ENCODE results near the gene ARSG.
"Not testable (repeated sequence)": the region's sequence is repeated elsewhere in the genome, so short reads cannot be mapped to it uniquely, and the experiment has no call there.

ARSG gene

DNA sequence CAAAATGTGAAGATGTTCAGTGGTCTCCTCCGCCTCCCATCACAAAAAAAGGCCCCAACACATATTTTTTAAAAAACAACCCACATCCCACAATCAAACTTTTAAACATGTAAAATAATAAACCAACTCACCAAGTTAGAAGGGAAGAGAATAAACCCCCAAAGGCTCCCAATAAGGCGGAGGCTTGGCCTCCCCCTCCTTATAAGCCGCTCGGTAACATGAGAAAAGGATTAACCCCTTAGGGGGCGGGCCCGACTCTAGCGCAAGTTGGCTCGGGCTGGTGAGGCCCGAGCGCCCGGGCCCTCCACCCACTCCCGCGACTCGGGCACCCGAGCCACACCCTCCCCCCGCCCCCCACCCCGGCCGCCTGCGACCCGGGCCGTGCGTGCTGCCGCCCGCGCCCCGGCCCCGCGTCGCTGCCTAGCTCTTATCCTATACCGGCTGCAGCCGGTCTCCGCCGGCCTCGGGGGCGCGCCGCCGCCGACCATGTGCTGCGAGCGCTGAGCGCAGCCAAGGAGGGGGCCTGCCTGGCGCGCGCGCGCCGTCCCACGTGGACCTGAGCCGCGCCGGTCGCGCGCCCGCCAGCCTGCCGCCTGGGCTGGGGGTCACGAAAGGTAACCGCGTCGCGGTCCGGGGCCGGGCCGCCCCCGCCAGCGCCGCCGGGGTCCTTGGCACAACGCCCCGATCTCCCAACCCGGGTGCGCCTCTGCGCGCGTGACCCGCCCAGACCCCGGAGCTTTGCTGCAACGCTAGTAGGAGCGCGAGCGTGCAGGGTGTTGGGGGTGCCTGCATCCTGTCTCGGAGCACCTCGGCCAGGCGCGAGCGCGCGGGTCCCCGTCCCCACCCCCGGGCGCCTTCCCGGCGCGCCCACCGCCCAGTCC is at the start of gene ARSG, which contains the start of gene SLC16A6:
TSS of gene ARSG (plus strand) at position 541 of the 881 bp plus-strand sequence. CDS start 15,999 bp downstream, outside the sequence.
TSS of gene SLC16A6 (minus strand) at position 173 of the 881 bp plus-strand sequence. CDS start 12,807 bp downstream, outside the sequence.
- peak; percentile 73 for DNase-seq (ENCODE audit: low read depth, low spot score)

GRCh38 chr17:68246271-68247028 is 44.8 kb upstream of the ARSG start:
- DNase-seq (ENCODE audit: low read depth, low spot score) = no peak

DNA sequence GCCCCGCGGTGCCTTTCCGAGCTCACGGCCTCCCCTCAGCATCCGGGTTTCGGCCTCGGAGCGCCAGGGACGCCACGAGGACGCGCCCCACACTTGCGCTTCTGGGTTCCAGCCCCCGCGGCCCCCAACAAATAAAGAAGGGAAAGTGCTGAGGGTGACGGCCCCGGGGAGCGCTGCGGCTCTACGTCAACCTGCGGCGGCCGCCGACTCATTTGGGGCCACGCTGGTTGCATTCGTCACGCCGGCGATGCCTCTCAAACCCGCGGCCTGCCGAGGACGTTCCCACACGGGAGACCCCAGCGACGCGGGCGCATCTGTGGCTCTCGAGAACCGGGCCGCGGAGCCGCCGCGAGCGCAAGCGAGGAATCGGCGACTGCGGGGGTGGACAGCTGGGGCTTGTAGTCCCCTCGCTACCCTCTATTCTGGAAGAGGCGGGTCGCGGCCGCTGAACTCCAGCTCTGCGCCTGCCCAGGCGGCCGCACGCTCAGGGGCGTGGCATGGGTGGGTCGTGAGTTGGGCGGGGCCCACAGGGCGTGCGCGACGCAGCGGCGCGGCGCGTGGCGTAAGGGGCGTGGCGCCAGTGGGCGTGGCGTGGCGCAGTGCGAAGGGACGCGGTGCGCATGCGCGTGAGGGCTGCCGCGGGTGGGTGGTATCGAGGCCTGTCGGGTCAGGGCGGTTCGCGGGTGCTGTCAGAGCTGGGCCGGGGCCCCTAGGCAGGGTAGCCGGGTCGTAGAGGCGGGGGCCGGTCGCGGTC is 43.7 kb upstream of the ARSG start, which contains the start of gene AMZ2:
TSS of gene AMZ2 (plus strand) at position 599 of the 754 bp plus-strand sequence. CDS start 2,145 bp downstream, outside the sequence.
- DNase-seq (ENCODE audit: low read depth, low spot score) = peak; percentile 93

- no peak for DNase-seq (ENCODE audit: low read depth, low spot score)
Measured at GRCh38 chr17:68248199-68248825, 43.0 kb upstream of the ARSG start.

GRCh38 chr17:68248891-68249290 is 42.4 kb upstream of the ARSG start:
- DNase-seq (ENCODE audit: low read depth, low spot score) = no peak

DNA sequence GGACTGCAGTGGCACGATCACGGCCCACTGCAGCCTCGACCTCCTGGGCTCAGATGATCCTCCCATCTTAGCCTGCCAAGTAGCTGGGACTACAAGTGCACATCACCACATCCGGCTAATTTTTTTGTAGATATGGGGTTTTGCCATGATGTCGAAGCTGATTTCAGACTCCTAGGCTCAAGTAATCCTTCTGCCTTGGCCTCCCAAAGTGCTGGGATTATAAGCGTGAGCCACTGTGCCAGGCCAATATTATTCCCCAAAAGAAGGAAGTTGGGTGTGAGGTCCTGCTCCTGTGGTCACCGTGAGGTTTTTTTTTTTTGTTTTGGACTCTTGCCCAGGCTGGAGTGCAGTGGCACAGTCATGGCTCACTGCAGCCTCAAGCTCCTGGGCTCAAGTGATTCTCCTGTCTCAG is 41.9 kb upstream of the ARSG start:
- no peak for DNase-seq (ENCODE audit: low read depth, low spot score)

- not testable (repeated sequence) for DNase-seq (ENCODE audit: low read depth, low spot score)
Measured at GRCh38 chr17:68253426-68253825, 37.9 kb upstream of the ARSG start.

- DNase-seq (ENCODE audit: low read depth, low spot score) = no peak
Measured at GRCh38 chr17:68255151-68255550, 36.1 kb upstream of the ARSG start.

GRCh38 chr17:68255731-68256538 is 35.4 kb upstream of the ARSG start:
- DNase-seq (ENCODE audit: low read depth, low spot score) = no peak

GRCh38 chr17:68256701-68257100 is 34.6 kb upstream of the ARSG start:
- DNase-seq (ENCODE audit: low read depth, low spot score) = not testable (repeated sequence)

GRCh38 chr17:68257934-68258333 is 33.4 kb upstream of the ARSG start:
- DNase-seq (ENCODE audit: low read depth, low spot score) = no peak

DNA sequence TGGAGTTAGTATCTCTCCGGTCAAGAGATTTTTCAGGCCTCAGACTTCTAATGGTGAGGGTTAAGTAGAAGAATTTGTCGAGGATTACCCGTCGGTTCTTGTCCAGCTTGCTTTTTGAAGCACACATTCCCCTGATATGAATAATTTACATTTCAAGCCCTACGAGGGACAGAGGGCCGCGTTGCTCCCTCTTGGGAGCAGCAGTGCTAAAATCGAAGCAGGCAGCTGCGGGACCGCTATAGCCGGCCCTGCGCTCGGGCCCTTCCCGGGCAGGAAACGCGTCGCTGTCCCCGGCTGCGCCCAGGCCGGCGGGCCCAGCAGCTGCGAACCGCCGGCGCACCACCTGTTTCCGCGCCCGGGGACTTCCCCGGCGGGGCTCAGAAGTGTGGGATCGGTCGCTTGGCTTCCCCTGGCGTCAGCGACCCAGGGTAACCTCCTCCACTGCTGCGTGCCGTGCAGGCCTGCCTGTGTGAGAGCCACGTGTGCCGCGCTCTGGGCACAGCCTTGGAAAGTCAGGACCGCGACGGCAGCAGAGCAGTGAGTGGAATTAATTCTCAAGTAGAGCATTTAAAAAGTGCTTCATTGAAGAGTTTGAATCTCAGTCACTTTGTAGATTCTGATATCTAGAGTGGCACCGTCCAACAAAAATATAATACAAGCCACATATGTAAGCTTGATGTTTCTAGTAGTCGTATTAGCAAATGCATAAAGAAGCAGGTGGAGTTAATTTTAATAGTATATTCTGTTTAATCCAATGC is 32.2 kb upstream of the ARSG start:
- DNase-seq (ENCODE audit: low read depth, low spot score) = peak; percentile 55

GRCh38 chr17:68259648-68259951 is 31.7 kb upstream of the ARSG start:
- DNase-seq (ENCODE audit: low read depth, low spot score) = not testable (repeated sequence)

- DNase-seq (ENCODE audit: low read depth, low spot score) = no peak
Measured at GRCh38 chr17:68260051-68260762, 31.1 kb upstream of the ARSG start.

GRCh38 chr17:68262467-68262866 is 28.8 kb upstream of the ARSG start:
- not testable (repeated sequence) for DNase-seq (ENCODE audit: low read depth, low spot score)

- peak; percentile 38 for DNase-seq (ENCODE audit: low read depth, low spot score)
Measured at GRCh38 chr17:68263101-68263681, 28.1 kb upstream of the ARSG start.

GRCh38 chr17:68265833-68266232 is 25.5 kb upstream of the ARSG start:
- DNase-seq (ENCODE audit: low read depth, low spot score) = not testable (repeated sequence)

DNA sequence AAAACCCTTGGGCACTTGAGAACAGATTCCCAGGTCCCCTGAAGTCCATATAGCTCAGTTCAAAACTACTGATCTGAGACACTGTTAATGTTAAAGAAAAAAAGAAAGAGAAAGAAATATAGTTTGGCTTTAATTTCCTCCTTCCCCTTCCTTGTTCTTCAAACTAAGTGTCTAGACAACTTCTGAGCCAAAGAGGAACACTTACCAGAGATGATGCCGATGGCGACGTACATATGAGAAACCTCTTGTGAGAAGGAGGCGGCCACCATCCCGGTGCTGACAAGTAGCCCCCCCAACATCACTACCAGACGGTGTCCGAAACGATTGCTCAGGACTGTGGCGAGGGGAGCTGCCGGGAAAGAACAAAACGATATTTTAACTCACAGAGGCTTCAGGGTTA is 17.6 kb upstream of the ARSG start:
- no peak for DNase-seq (ENCODE audit: low read depth, low spot score)

DNA sequence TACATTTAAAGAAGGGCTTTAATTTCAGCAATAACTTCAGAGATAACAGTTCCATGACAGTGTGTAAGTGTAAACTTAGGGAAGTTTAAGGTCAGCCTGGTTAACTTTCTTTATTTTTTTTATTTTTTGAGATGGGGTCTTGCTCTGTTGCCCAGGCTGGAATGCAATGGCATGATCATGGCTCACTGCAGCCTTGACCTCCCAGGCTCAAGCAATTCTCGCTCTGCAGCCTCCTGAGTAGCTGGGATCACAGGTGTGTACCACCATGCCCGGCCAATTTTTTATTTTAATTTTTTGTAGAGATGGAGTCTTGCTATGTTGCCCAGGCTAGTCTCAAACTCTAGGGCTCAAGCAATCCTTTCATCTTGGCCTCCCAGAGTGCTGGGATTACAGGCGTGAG is 15.0 kb upstream of the ARSG start:
- DNase-seq (ENCODE audit: low read depth, low spot score) = not testable (repeated sequence)
